Osteoblast (primary cell): ENCODE data around the gene TRIM52. TPM values are rescaled to one million over a fixed set of nuclear protein-coding genes. Genes with fewer than 3 reads are reported as not detected.

Source experiments
- DNase-seq: peaks from one replicate; pipeline ENCODE4 v3.0.0; 2011; ENCODE audit warnings: low spot score, mixed read lengths; ENCODE audit not compliant: insufficient read length; ENCODE audit errors: missing footprints
- H2AFZ ChIP-seq: 2 replicates; pipeline ENCODE4 v1.6.0; 2011; ENCODE audit warnings: mild to moderate bottlenecking, low read length
- H3K27ac ChIP-seq: 2 replicates; pipeline ENCODE4 v1.5.1; 2011; ENCODE audit warnings: mild to moderate bottlenecking, low read depth, low read length, moderate library complexity
- H3K27me3 ChIP-seq: 2 replicates; pipeline ENCODE4 v1.6.0; 2012; ENCODE audit warnings: mild to moderate bottlenecking, control low read depth, inconsistent platforms, low read length, moderate library complexity; ENCODE audit not compliant: insufficient read depth
- H3K36me3 ChIP-seq: 2 replicates; pipeline ENCODE4 v1.5.1; 2011; ENCODE audit warnings: mild to moderate bottlenecking, low read length, control low read depth, moderate library complexity; ENCODE audit not compliant: insufficient read depth
- H3K4me1 ChIP-seq: 2 replicates; pipeline ENCODE4 v1.5.1; 2011; ENCODE audit warnings: mild to moderate bottlenecking, low read length, control low read depth, moderate library complexity; ENCODE audit not compliant: insufficient read depth
- H3K4me2 ChIP-seq: 2 replicates; pipeline ENCODE4 v1.6.0; 2011; ENCODE audit warnings: mild to moderate bottlenecking, low read length; ENCODE audit not compliant: insufficient read depth
- H3K4me3 ChIP-seq: fragments of 200-600 bp; sonication (generic); 3 replicates; pipeline ENCODE4 v1.5.1; 2012; ENCODE audit warnings: mild to moderate bottlenecking, low read length, inconsistent platforms; ENCODE audit not compliant: insufficient read depth
- H3K79me2 ChIP-seq: 2 replicates; pipeline ENCODE4 v1.6.0; 2012; ENCODE audit warnings: mild to moderate bottlenecking, low read length, control low read depth, inconsistent platforms; ENCODE audit not compliant: insufficient read depth
- H3K9me3 ChIP-seq: 2 replicates; pipeline ENCODE4 v1.5.1; 2011; ENCODE audit warnings: low read depth, low read length, control low read depth
- H4K20me1 ChIP-seq: 2 replicates; pipeline ENCODE4 v1.6.0; 2012; ENCODE audit warnings: mild to moderate bottlenecking, low read length, control low read depth; ENCODE audit not compliant: insufficient read depth
- CTCF ChIP-seq: IDR thresholded peaks from 2 replicates; pipeline ENCODE4 v1.5.1; 2011; ENCODE audit warnings: mild to moderate bottlenecking, low read depth, low read length, moderate library complexity; ENCODE audit errors: extremely low read depth
- total RNA-seq: library from RNA; depleted of rRNA; stranded (reverse); fragments of >200 nt; gene quantifications from 2 replicates; pipeline ENCODE4 v1.2.3, GENCODE V29; 2012

TRIM52 gene
- total RNA-seq, 1 donor = 7.2 TPM

- Histone ChIP-seq H3K4me1 (peaks cover 18% of the 10 kb centered on the region), H3K79me2 (peaks cover 64% of the 10 kb centered on the region), H3K27ac (peak overlapping the region; percentile 1), H4K20me1 (peaks cover 55% of the 10 kb centered on the region), H2AFZ (no peak overlapping the region), H3K36me3 (peaks cover 84% of the 10 kb centered on the region), H3K27me3 (no peaks in the 10 kb centered on the region), H3K4me2 (no peak overlapping the region), H3K4me3 (no peak overlapping the region), H3K9me3 (no peaks in the 10 kb centered on the region)
- no peak for DNase-seq
- TF ChIP-seq CTCF = no peak
These were observed 21.8 kb downstream of the TRIM52 start for GRCh38 chr5:181239062-181239663.

DNA sequence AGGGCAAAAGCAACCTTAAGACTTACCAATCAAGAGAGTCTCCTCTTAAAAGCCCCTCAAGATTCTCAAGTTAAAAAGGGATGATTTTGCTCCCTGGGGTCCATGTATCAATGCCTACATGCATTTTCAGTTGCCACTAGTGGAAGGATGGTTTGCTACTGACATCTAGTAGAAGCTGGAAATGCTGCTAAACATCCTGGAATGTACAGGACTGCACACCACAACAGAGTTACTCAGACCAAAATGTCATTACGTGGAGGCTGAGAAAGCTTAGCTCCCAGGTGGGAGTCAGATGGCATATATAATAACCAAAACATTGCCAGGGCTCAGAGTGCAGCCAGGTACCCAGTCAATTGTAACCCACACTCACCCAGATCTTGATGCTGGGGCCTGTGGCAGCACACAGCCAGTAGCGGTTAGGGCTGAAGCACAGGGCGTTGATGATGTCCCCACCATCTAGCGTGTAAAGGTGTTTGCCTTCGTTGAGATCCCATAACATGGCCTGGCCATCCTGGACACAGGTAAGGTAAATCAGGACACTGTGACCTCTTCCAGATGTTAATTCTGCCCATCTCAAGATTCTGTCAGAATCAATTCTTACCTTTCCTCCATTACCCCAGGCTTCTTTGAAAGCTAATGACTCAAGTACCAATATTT, 23.1 kb downstream of the TRIM52 start:
- Histone ChIP-seq H3K4me1 (peaks cover 18% of the 10 kb centered on the region), H3K27me3 (no peaks in the 10 kb centered on the region), H3K36me3 (peaks cover 84% of the 10 kb centered on the region), H3K27ac (peak overlapping the region; percentile 24), H3K4me2 (no peak overlapping the region), H3K4me3 (no peak overlapping the region), H3K79me2 (peaks cover 54% of the 10 kb centered on the region), H4K20me1 (peaks cover 48% of the 10 kb centered on the region), H3K9me3 (no peaks in the 10 kb centered on the region), H2AFZ (no peak overlapping the region)
- DNase-seq = no peak
- TF ChIP-seq CTCF = no peak

DNA sequence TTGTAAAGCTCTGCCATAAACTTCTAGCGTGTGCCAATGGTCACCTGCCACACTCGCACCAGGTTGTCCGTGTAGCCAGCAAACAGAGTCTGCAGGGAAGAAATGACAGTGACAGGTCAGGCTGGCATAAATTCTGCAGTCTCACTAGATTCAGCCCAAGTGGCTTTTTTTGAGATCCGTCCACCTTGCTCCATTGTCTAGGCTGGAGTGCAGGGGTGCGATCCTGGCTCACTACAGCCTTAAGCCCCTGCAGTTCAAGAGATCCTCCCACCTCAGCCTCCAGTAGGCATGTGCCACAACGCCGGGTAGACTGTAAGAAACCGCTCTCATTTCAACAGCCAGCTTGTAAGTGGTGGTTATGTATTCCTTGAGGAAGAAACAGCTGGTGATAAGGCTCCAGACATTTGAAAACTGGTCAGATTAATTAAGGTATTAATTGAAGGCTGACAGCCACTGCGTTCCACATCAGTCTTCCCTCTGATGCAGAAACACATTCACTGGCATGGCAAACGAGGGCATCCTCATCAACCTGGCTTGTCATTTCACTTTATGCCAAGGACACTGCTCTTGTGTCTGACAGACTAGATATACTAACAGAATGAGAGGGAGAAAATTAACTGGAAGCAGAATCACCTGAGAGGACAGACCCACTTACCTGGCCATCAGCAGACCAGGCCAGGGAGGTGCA, 23.8 kb downstream of the TRIM52 start:
- Histone ChIP-seq H3K4me2 (no peak overlapping the region), H4K20me1 (peaks cover 40% of the 10 kb centered on the region), H3K4me3 (no peak overlapping the region)

More for the DNA sequence above, 23.8 kb downstream of the TRIM52 start:
- peaks cover 80% of the 10 kb centered on the region for H3K36me3 ChIP-seq
- H3K79me2 ChIP-seq = peaks cover 46% of the 10 kb centered on the region
- no peak for TF ChIP-seq CTCF
- no peaks in the 10 kb centered on the region for H3K27me3 ChIP-seq
- peaks cover 14% of the 10 kb centered on the region for H3K4me1 ChIP-seq
- no peak for DNase-seq
- no peaks in the 10 kb centered on the region for H3K9me3 ChIP-seq
- H2AFZ ChIP-seq = no peak overlapping the region
- no peak overlapping the region for H3K27ac ChIP-seq
